Measurements from ENCODE around the gene LMNA.

- TF ChIP-seq CTCF (IDR thresholded peaks at IDR 0.05), result no peak
- TF ChIP-seq POLR2AphosphoS5 (IDR thresholded peaks at IDR 0.05), result no peak
- TF ChIP-seq POLR2A (IDR thresholded peaks at IDR 0.05), result no peak
- TF ChIP-seq EP300 (IDR thresholded peaks at IDR 0.05), result no peak
Measured at GRCh38 chr1:156075162-156075561, 39.3 kb upstream of the LMNA start.
